Right lobe of liver (tissue), 4 donors: Measurements from ENCODE around the gene PHACTR2.

Source experiments
- CTCF ChIP-seq, 4 donors: fragments of 200-600 bp in 3 of 4; fragments of 450-650 bp in 1 of 4; IDR thresholded peaks; one replicate each; pipeline versions ENCODE4 v1.5.1 to v1.8.0; 2016 to 2022; ENCODE audit warnings: antibody characterized with exemption in 4 of 4, mild to moderate bottlenecking in 2 of 4
- POLR2A ChIP-seq: fragments of 450-650 bp; IDR thresholded peaks from one replicate; pipeline ENCODE4 v1.6.1; 2017; ENCODE audit warnings: antibody characterized with exemption, mild to moderate bottlenecking
- donor health status: DM: no; HTN: no; CAD: no.
- donor health status: DM: no; HTN: no; CAD: no.
- donor health status: DM: no; HTN: yes; CAD: no.

- TF ChIP-seq CTCF (IDR thresholded peaks at IDR 0.05) (no peak), POLR2A (no peak)
These were observed 194.4 kb downstream of the PHACTR2 start for GRCh38 chr6:143872201-143872600.
